NT2/D1 (cell line): ENCODE data around the gene NELFE.
"Not testable (repeated sequence)": the region's sequence is repeated elsewhere in the genome, so short reads cannot be mapped to it uniquely, and the experiment has no call there.

ENCODE experiments used
- SUZ12 ChIP-seq: IDR thresholded peaks from 2 replicates; pipeline ENCODE4 v1.6.1; 2011; ENCODE audit not compliant: insufficient read length, insufficient read depth; ENCODE audit errors: extremely low read depth
- YY1 ChIP-seq: IDR thresholded peaks from 2 replicates; pipeline ENCODE4 v1.6.1; 2011; ENCODE audit not compliant: insufficient read length, insufficient read depth

DNA sequence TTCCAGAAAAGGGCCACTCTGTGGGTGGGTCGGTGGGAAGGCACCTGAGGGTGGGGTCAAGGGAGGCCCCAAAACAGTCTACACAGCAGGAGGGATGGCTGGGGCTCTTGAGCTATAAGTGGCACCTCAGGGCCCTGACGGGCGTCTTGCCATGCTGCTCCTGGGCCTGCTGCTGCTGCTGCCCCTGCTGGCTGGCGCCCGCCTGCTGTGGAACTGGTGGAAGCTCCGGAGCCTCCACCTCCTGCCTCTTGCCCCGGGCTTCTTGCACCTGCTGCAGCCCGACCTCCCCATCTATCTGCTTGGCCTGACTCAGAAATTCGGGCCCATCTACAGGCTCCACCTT, 46.7 kb upstream of the NELFE start:
- not testable (repeated sequence) for TF ChIP-seq YY1, SUZ12
